NCI-H1105 (cell line): Measurements from ENCODE around the gene IGFBP6.

ENCODE experiments used
- DNase-seq: peaks from one replicate; lab custom pipeline; 2025; lab: John Stamatoyannopoulos, UW

Gene IGFBP6

GRCh38 chr12:53120685-53121525, 23.4 kb downstream of the IGFBP6 start:
- no peak for DNase-seq

GRCh38 chr12:53122961-53123468, 25.5 kb downstream of the IGFBP6 start:
- no peak for DNase-seq

- no peak for DNase-seq
Observed at GRCh38 chr12:53123578-53124351, 26.3 kb downstream of the IGFBP6 start.

GRCh38 chr12:53124352-53124723, 26.9 kb downstream of the IGFBP6 start:
- DNase-seq = no peak

- DNase-seq = no peak
Observed at GRCh38 chr12:53127169-53127568, 29.7 kb downstream of the IGFBP6 start.

- no peak for DNase-seq
Observed at GRCh38 chr12:53128780-53129569, 31.5 kb downstream of the IGFBP6 start.

GRCh38 chr12:53131844-53132243, 34.4 kb downstream of the IGFBP6 start:
- DNase-seq = no peak

- no peak for DNase-seq
Observed at GRCh38 chr12:53133722-53134121, 36.3 kb downstream of the IGFBP6 start.

GRCh38 chr12:53143355-53143754, 45.9 kb downstream of the IGFBP6 start:
- DNase-seq = no peak

- DNase-seq = no peak
Observed at GRCh38 chr12:53145383-53146260, 48.2 kb downstream of the IGFBP6 start.

- DNase-seq = no peak
Observed at GRCh38 chr12:53147181-53147580, 49.7 kb downstream of the IGFBP6 start.

- DNase-seq = no peak
Observed at GRCh38 chr12:53147653-53148052, 50.2 kb downstream of the IGFBP6 start.

- DNase-seq = no peak
Observed at GRCh38 chr12:53151039-53151438, 53.6 kb downstream of the IGFBP6 start.
